Measurements from ENCODE around the gene SLC7A8. TPM values are rescaled to one million over a fixed set of nuclear protein-coding genes. Genes with fewer than 3 reads are reported as not detected.

SLC7A8 gene
- total RNA-seq, 4 donors from 2014 or later, result 26.2 to 41.4 (median 37.5) TPM

- Histone ChIP-seq H3K4me3 (peak overlapping the region in 2 of 4 donors; percentile 69 to 92), H3K36me3 (peaks cover 3 to 53% (median 17%) of the 10 kb centered on the region in 3 donors), H3K27me3 (no peaks in the 10 kb centered on the region), H3K4me1 (peaks cover 0 to 40% (median 24%) of the 10 kb centered on the region in 4 donors), H3K9me3 (no peaks in the 10 kb centered on the region), H3K27ac (no peak overlapping the region)
- TF ChIP-seq EP300 (IDR thresholded peaks at IDR 0.05), result no peak
- no peak for TF ChIP-seq POLR2A (IDR thresholded peaks at IDR 0.05)
- no peak for DNase-seq (ENCODE audit: low spot score in 2 of 2)
- 71 to 74% methylated on average over 2 of the region's 2 CpGs for WGBS, 2 donors
Observed at GRCh38 chr14:23093526-23093925, 89.9 kb downstream of the SLC7A8 start.

DNA sequence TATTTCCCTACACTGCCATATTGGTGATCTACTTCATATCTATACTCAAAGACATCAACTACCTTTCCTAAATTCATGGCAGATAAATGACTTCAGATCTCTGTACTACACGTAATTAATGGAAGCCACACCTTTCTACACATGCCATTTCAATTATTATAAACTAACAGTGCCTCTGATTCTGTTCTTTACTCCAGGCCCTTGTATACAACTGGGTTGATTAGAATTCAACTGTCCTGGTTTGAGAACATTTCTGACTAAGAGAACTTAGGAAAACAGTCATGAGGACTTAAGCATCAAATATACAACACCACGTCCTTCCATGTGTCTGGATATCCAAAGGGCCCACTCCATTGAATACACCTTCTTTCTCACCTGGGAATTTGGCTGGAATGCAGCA is 90.4 kb downstream of the SLC7A8 start:
- Histone ChIP-seq H3K36me3 (peaks cover 3 to 53% (median 17%) of the 10 kb centered on the region in 3 donors), H3K4me3 (no peak overlapping the region), H3K27me3 (no peaks in the 10 kb centered on the region), H3K4me1 (peaks cover 0 to 40% (median 24%) of the 10 kb centered on the region in 4 donors), H3K27ac (no peak overlapping the region), H3K9me3 (no peaks in the 10 kb centered on the region)
- WGBS, 2 donors, result 58 to 63% methylated on average over 2 of the region's 2 CpGs
- TF ChIP-seq, protein P1, sequence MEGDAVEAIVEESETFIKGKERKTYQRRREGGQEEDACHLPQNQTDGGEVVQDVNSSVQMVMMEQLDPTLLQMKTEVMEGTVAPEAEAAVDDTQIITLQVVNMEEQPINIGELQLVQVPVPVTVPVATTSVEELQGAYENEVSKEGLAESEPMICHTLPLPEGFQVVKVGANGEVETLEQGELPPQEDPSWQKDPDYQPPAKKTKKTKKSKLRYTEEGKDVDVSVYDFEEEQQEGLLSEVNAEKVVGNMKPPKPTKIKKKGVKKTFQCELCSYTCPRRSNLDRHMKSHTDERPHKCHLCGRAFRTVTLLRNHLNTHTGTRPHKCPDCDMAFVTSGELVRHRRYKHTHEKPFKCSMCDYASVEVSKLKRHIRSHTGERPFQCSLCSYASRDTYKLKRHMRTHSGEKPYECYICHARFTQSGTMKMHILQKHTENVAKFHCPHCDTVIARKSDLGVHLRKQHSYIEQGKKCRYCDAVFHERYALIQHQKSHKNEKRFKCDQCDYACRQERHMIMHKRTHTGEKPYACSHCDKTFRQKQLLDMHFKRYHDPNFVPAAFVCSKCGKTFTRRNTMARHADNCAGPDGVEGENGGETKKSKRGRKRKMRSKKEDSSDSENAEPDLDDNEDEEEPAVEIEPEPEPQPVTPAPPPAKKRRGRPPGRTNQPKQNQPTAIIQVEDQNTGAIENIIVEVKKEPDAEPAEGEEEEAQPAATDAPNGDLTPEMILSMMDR (IDR thresholded peaks at IDR 0.05), result no peak
- no peak for DNase-seq (ENCODE audit: low spot score in 2 of 2)

DNA sequence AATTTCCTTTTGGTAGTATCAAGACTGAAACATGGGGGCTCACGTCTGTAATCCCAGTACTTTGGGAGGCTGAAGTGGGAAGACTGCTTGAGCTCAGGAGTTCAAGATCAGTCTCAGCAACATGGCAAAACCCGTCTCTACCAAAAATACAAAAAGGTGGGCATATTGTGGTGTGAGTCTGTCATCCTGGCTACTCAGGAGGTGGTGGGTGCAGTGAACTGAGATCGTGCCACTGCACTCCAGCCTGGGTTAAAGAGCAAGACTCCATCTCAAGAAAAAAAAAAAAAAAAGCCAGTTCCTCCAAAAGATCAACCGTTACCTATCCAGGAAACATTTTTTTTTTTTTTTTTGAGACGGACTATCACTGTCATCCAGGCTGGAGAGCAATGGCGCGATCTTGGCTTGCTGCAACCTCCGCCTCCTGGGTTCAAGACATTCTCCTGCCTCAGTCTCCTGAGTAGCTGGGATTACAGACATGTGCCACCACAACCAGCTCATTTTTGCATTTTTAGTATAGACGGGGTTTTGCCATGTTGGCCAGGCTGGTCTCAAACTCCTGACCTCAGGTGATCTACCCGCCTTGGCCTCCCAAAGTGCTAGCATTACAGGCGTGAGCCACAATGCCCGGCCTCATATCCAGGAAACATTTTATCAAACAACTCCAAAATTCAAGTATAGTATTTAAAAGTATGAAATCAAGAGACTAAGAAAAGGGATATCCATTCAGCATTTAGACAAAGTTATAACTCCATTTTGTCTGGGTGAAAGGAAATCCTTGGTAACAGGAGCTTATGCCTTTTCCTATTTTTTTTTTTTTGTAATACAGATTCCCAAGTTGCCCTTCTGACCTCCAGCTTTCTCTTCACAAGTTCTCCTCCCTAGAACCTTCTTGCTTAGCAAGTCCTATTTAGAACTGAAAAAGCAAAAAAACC is 91.9 kb downstream of the SLC7A8 start:
- H3K9me3 ChIP-seq, result no peaks in the 10 kb centered on the region
- WGBS, 2 donors, result 81 to 85% methylated on average over 12 of the region's 12 CpGs
- no peaks in the 10 kb centered on the region for H3K27me3 ChIP-seq
- TF ChIP-seq, protein P1 (IDR thresholded peaks at IDR 0.05), result no peak
- no peak for TF ChIP-seq EP300 (IDR thresholded peaks at IDR 0.05)
- TF ChIP-seq POLR2A (IDR thresholded peaks at IDR 0.05), result no peak
- no peak for DNase-seq (ENCODE audit: low spot score in 2 of 2)
- no peak overlapping the region for H3K27ac ChIP-seq
- H3K4me1 ChIP-seq, result peaks cover 0 to 27% (median 15%) of the 10 kb centered on the region in 4 donors
- H3K36me3 ChIP-seq, result peaks cover 3 to 61% (median 17%) of the 10 kb centered on the region in 3 donors
- H3K4me3 ChIP-seq, result no peak overlapping the region

- 70 to 78% methylated on average over 4 of the region's 4 CpGs for WGBS, 2 donors
- TF ChIP-seq POLR2A (IDR thresholded peaks at IDR 0.05) (no peak), EP300 (IDR thresholded peaks at IDR 0.05) (no peak)
- TF ChIP-seq, protein P1 (IDR thresholded peaks at IDR 0.05), result no peak
- DNase-seq (ENCODE audit: low spot score in 2 of 2), result no peak
- Histone ChIP-seq H3K27me3 (no peaks in the 10 kb centered on the region), H3K36me3 (peaks cover 3 to 74% (median 17%) of the 10 kb centered on the region in 3 donors), H3K4me1 (peaks cover 0 to 25% (median 11%) of the 10 kb centered on the region in 4 donors), H3K27ac (no peak overlapping the region), H3K4me3 (no peak overlapping the region), H3K9me3 (no peaks in the 10 kb centered on the region)
Observed at GRCh38 chr14:23090254-23090636, 93.2 kb downstream of the SLC7A8 start.

DNA sequence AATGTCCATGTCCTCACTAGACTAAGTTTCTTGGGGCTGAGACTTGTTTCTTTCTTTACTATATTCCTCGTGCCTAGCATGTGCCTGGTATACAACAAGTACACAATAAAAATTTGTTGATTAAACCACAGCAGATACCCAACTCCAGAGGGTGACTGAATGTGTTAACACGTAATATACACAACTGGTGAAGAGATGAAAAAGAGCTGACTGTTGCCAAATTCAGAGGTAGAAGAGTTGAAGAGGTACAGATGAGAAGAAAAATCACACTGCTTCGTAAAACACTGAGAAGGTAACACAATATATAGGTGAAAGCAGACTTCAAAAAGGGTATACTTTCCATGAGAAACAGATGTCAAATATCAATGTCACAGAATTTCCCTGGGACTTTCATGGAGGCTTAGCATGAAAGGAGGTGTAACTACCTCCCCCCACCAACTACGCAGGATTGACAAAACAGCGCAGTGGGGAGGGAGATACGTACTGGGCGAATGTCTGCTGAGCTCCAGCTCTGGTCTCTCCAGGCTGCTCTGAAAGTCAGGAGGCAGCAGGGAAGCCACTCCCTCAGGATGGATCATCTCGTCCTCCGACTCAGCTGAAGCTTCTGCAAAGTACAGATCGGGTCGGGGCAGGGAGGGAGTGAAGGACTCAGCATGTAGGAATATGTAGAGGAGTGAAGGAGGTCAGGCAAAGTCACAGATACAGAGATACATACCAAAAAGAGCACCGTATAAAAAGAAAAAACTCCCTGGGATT is 93.8 kb downstream of the SLC7A8 start:
- DNase-seq (ENCODE audit: low spot score in 2 of 2), result no peak
- 90 to 91% methylated on average over 12 of the region's 12 CpGs for WGBS, 2 donors
- H3K4me1 ChIP-seq, result peaks cover 0 to 25% (median 11%) of the 10 kb centered on the region in 4 donors
- no peak overlapping the region for H3K27ac ChIP-seq
- H3K27me3 ChIP-seq, result no peaks in the 10 kb centered on the region
- TF ChIP-seq POLR2A (IDR thresholded peaks at IDR 0.05), result no peak
- TF ChIP-seq, protein P1 (IDR thresholded peaks at IDR 0.05), result no peak
- TF ChIP-seq EP300 (IDR thresholded peaks at IDR 0.05), result no peak
- no peak overlapping the region for H3K4me3 ChIP-seq
- no peaks in the 10 kb centered on the region for H3K9me3 ChIP-seq
- H3K36me3 ChIP-seq, result peaks cover 3 to 80% (median 17%) of the 10 kb centered on the region in 3 donors

Measured in tibial nerve (tissue), 4 donors.